GM12878 (cell line): ENCODE results near the gene TBRG4. TPM values are rescaled to one million over a fixed set of nuclear protein-coding genes. Genes with fewer than 3 reads are reported as not detected.

Experiments used
- ATAC-seq: fragments of 200-7000 bp; cut with Tn5 transposase; 3 replicates; pipeline ENCODE4 v1.9.1; 2020; ENCODE audit warnings: mild to moderate bottlenecking, moderate library complexity
- BruUV-seq: library from RNA; stranded (reverse); fragments of 400-500 nt; replicated peaks from 2 replicates; lab custom pipeline; 2021; lab: Mats Ljungman, UMichigan
- CTCF ChIA-PET: fragments of 300-600 bp; sonication (Branson Sonifier 250); formaldehyde crosslinking; extraction: SDS; loops from one replicate; lab custom pipeline; 2021; ENCODE audit warnings: inconsistent platforms; lab: Yijun Ruan, JAX
- POLR2A ChIA-PET: fragments of 350-600 bp; formaldehyde crosslinking; extraction: SDS; loops from one replicate; lab custom pipeline; 2021; ENCODE audit warnings: inconsistent platforms; lab: Charles Lee
- RAD21 ChIA-PET: fragments of 300-600 bp; sonication (Branson Sonifier 250); formaldehyde crosslinking; loops from one replicate; lab custom pipeline; 2023; ENCODE audit warnings: antibody characterized with exemption; ENCODE audit not compliant: unreplicated experiment; lab: Charles Lee
- SMC1A ChIA-PET: fragments of 300-600 bp; sonication (Branson Sonifier 250); formaldehyde crosslinking; loops from one replicate; lab custom pipeline; 2023; ENCODE audit not compliant: unreplicated experiment, uncharacterized antibody; lab: Charles Lee
- DNase-seq: peaks from one replicate; pipeline ENCODE4 v3.0.0-alpha.2; 2011; ENCODE audit warnings: low read depth, low spot score
- FAIRE-seq: peaks from 3 replicates; lab custom pipeline; 2011; peaks lifted over from hg19 to GRCh38; lab: Jason Lieb, UNC
- H2AFZ ChIP-seq: 2 replicates; pipeline ENCODE4 v1.6.0; 2011; ENCODE audit warnings: low read depth, low read length, control low read depth; ENCODE audit not compliant: control insufficient read depth
- H3K27ac ChIP-seq: 2 replicates; pipeline ENCODE4 v1.5.1; 2011; ENCODE audit warnings: control low read depth; ENCODE audit not compliant: control insufficient read depth, insufficient read depth
- H3K27me3 ChIP-seq, 2 experiments: replicated peaks in 1 of 2; 2 replicates each; pipeline versions ENCODE4 v1.6.0 to v1.6.1; 2011; ENCODE audit warnings: low read length in 1 of 2; ENCODE audit not compliant: control insufficient read depth in 2 of 2, insufficient read depth in 2 of 2
- H3K36me3 ChIP-seq, 2 experiments: 2 replicates each; pipeline ENCODE4 v1.5.1; 2011; ENCODE audit warnings: low read length in 1 of 2; ENCODE audit not compliant: control insufficient read depth in 2 of 2, insufficient read depth in 2 of 2
- H3K4me1 ChIP-seq: 2 replicates; pipeline ENCODE4 v1.6.1; 2011; ENCODE audit warnings: mild to moderate bottlenecking, low read length, moderate library complexity, mixed read lengths; ENCODE audit not compliant: control insufficient read depth, insufficient read depth
- H3K4me2 ChIP-seq: 2 replicates; pipeline ENCODE4 v1.6.0; 2011; ENCODE audit warnings: control low read depth; ENCODE audit not compliant: control insufficient read depth, insufficient read depth
- H3K4me3 ChIP-seq: fragments of 200-600 bp; sonication (generic); 2 replicates; pipeline ENCODE4 v1.5.1; 2016
- H3K79me2 ChIP-seq: 2 replicates; pipeline ENCODE4 v1.6.0; 2011; ENCODE audit warnings: low read length; ENCODE audit not compliant: control insufficient read depth, insufficient read depth
- H3K9ac ChIP-seq: 2 replicates; pipeline ENCODE4 v1.8.0; 2011; ENCODE audit warnings: low read length, control low read depth, mixed read lengths; ENCODE audit not compliant: control insufficient read depth, insufficient read depth
- H3K9me3 ChIP-seq: replicated peaks from 3 replicates; pipeline ENCODE4 v1.5.1; 2011; ENCODE audit warnings: mild to moderate bottlenecking, low read length; ENCODE audit not compliant: control insufficient read depth, insufficient read depth
- H4K20me1 ChIP-seq: 2 replicates; pipeline ENCODE4 v1.6.0; 2011; ENCODE audit not compliant: control insufficient read depth, insufficient read depth
- GABPA ChIP-seq: IDR thresholded peaks from 2 replicates; pipeline ENCODE4 v1.6.1; 2014; ENCODE audit warnings: antibody characterized with exemption, low read depth, mild to moderate bottlenecking, inconsistent platforms
- HDAC6 ChIP-seq: fragments of 200-600 bp; sonication (generic); IDR thresholded peaks from one replicate; pipeline ENCODE4 v1.8.0; 2017; ENCODE audit warnings: antibody characterized with exemption; ENCODE audit not compliant: unreplicated experiment
- KLF5 ChIP-seq: fragments of 450-650 bp; IDR thresholded peaks from 2 replicates; pipeline ENCODE4 v1.6.1; 2014; ENCODE audit warnings: mild to moderate bottlenecking; ENCODE audit not compliant: partially characterized antibody
- NR2F1 ChIP-seq: fragments of 450-650 bp; conservative IDR thresholded peaks from 2 replicates; pipeline ENCODE4 v1.6.1; 2017; ENCODE audit warnings: mild to moderate bottlenecking
- TARDBP ChIP-seq: IDR thresholded peaks from 2 replicates; pipeline ENCODE4 v1.6.1; 2016; ENCODE audit warnings: borderline replicate concordance
- WGBS: methylation state at CpG from one replicate; pipeline ENCODE4 v1.1.6; 2016; ENCODE audit warnings: low lambda C conversion rate; ENCODE audit not compliant: insufficient replicate concordance, insufficient coverage; ENCODE audit errors: missing lambda C conversion rate; 5-methylcytosine and 5-hydroxymethylcytosine counted together
- in situ Hi-C: fragments of 300-500 bp; cut with MboI; formaldehyde crosslinking; loops from 9 replicates; pipeline ENCODE4 v1.14.3; 2018; ENCODE audit warnings: mixed read lengths
- intact Hi-C: fragments of 100-400 bp; cut with micrococcal nuclease; formaldehyde crosslinking; loops from one replicate; pipeline ENCODE4 v1.14.2; 2022; ENCODE audit not compliant: unreplicated experiment
- polyA plus RNA-seq, 11 experiments: library from polyadenylated mRNA; depleted of rRNA in 4 of 11; unstranded in 6 of 11; stranded (reverse) in 5 of 11; fragments of >200 nt; fragmentation: Nextera tagmentation in 4 of 11; fragmentation: Illumina TruSeq in 1 of 11; extraction: Ambion mirVana in 4 of 11; extraction: Trizol in 1 of 11; gene quantifications; 1 replicate in 1 of 11; 2 replicates in 10 of 11; pipeline versions ENCODE4 v1.2.1 to v1.2.3, GENCODE V29; 2011 to 2016; ENCODE audit warnings: inconsistent platforms in 2 of 11, missing spikeins in 2 of 11, low read depth in 1 of 11
- total RNA-seq, 4 experiments: library from RNA; depleted of rRNA in 3 of 4; stranded (reverse); fragments of >200 nt in 3 of 4; fragmentation: Illumina TruSeq in 1 of 4; extraction: Trizol in 1 of 4; gene quantifications; 2 replicates each; pipeline versions ENCODE4 v1.2.1 to v1.2.3, GENCODE V29; 2013 to 2021
- TF ChIP-seq, protein P1 (sequence below): IDR thresholded peaks from 2 replicates; pipeline ENCODE4 v1.6.1; 2011; ENCODE audit warnings: low read depth, low read length, improper control_type of control experiment, borderline replicate concordance
- TF ChIP-seq, protein P2 (sequence below): fragments of 450-650 bp; IDR thresholded peaks from 2 replicates; pipeline ENCODE4 v1.6.1; 2017; ENCODE audit warnings: mild to moderate bottlenecking, low read depth, inconsistent platforms; ENCODE audit not compliant: poor library complexity, severe bottlenecking

TBRG4 gene
- total and polyA plus RNA-seq, 10 of the 15 experiments (the other 5 are each of a cell fraction or from before 2014, with no cell fraction given), result 8.4 to 130 (median 118) TPM

DNA sequence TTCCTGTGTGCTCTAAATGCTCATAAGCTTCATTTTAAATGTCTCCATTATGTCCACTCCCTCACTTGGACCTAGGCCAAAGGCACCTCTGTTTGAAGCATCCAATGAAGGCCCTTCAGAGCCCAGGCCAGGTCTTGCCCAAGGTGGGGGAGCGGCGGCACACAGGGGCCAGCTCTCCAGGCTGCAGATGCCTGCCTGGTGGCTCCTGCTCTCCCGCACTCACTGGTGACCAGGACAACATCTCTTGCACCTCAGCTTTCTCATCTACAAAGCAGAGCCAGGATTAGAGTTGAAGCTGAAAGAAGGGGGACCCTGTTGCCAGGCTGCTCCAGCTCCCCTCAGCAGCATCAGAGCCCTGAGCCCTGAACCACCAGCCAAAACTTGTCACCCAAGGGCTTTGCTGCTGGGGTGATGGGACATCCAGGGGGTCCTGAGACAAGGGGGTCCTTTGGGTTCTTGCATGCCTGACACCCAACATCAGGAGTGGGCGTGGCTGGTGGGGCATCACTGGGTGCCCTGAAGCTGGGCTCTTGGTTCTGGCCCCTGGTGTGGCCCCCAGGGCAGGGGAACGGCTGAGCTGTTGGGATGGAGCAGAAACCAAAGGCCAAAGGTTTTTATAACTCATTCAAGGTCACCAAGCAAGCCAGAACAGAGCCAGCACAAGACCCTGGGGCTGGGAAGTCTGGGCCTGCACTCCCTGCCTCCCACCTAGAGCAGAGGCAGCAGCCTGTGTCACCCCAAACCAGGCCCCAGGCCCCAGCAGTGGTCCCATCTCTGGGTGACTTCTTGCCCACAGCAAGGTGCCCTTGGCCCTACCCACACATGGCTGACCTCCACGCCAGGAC, 24.0 kb downstream of the TBRG4 start:
- H3K4me1 ChIP-seq, result no peaks in the 10 kb centered on the region
- intact Hi-C loops, result no loop called here
- ATAC-seq (no peak), DNase-seq (no peak), FAIRE-seq (no peak)
- in situ Hi-C loops, result no loop called here
- no peaks in the 10 kb centered on the region for H4K20me1 ChIP-seq
- H3K9ac ChIP-seq, result no peak overlapping the region
- no peak overlapping the region for H2AFZ ChIP-seq
- H3K4me3 ChIP-seq, result no peak overlapping the region
- H3K27ac ChIP-seq, result no peak overlapping the region
- ChIA-PET RAD21 (no interaction called here), CTCF (interaction anchor here (0.7 kb wide), 1 partner anchor 114 kb away, joined by 3 read pairs; no protein-coding TSS in a partner anchor), SMC1A (interaction anchor here (0.9 to 1.0 kb wide), 2 partner anchors 41 to 114 kb away, joined by 3 to 4 read pairs; no protein-coding TSS in a partner anchor), POLR2A (no interaction called here)
- WGBS, result 68% methylated on average over 6 of the region's 6 CpGs
- H3K9me3 ChIP-seq, result no peaks in the 10 kb centered on the region
- H3K27me3 ChIP-seq, result peaks cover 2% of the 10 kb centered on the region in 2 experiments; a peak in 3 of 4 replicates
- H3K79me2 ChIP-seq, result no peaks in the 10 kb centered on the region
- no peak overlapping the region for H3K4me2 ChIP-seq
- no TSS peak for BruUV-seq
- no peaks in the 10 kb centered on the region for H3K36me3 ChIP-seq
- TF ChIP-seq, protein P1, sequence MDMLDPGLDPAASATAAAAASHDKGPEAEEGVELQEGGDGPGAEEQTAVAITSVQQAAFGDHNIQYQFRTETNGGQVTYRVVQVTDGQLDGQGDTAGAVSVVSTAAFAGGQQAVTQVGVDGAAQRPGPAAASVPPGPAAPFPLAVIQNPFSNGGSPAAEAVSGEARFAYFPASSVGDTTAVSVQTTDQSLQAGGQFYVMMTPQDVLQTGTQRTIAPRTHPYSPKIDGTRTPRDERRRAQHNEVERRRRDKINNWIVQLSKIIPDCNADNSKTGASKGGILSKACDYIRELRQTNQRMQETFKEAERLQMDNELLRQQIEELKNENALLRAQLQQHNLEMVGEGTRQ, result no peak
- no peak for TF ChIP-seq GABPA
- TF ChIP-seq, protein P2, sequence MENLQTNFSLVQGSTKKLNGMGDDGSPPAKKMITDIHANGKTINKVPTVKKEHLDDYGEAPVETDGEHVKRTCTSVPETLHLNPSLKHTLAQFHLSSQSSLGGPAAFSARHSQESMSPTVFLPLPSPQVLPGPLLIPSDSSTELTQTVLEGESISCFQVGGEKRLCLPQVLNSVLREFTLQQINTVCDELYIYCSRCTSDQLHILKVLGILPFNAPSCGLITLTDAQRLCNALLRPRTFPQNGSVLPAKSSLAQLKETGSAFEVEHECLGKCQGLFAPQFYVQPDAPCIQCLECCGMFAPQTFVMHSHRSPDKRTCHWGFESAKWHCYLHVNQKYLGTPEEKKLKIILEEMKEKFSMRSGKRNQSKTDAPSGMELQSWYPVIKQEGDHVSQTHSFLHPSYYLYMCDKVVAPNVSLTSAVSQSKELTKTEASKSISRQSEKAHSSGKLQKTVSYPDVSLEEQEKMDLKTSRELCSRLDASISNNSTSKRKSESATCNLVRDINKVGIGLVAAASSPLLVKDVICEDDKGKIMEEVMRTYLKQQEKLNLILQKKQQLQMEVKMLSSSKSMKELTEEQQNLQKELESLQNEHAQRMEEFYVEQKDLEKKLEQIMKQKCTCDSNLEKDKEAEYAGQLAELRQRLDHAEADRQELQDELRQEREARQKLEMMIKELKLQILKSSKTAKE, result no peak
- no peak for TF ChIP-seq HDAC6
- TF ChIP-seq TARDBP, result no peak
- TF ChIP-seq NR2F1, result no peak
- no peak for TF ChIP-seq KLF5
